Measurements from ENCODE around the gene AKIP1. TPM values are rescaled to one million over a fixed set of nuclear protein-coding genes. Genes with fewer than 3 reads are reported as not detected.
"Not testable (repeated sequence)": the region's sequence is repeated elsewhere in the genome, so short reads cannot be mapped to it uniquely, and the experiment has no call there.

The AKIP1 gene
- total RNA-seq, 1 experiment from 2014 or later: 15.1 TPM

- H3K27me3 ChIP-seq (ENCODE audit: low read length); H3K4me2 ChIP-seq (ENCODE audit: low read depth, low read length, poor library complexity, severe bottlenecking); H3K4me3 ChIP-seq (ENCODE audit: low read length); H4K20me1 ChIP-seq (ENCODE audit: insufficient read depth, low read depth, low read length); H3K79me2 ChIP-seq (ENCODE audit: low read length); DNase-seq; H3K27ac ChIP-seq (ENCODE audit: low read length); H3K9me2 ChIP-seq (replicated peaks; ENCODE audit: insufficient read depth, low read length); H2AFZ ChIP-seq (ENCODE audit: low read length); H3K9me3 ChIP-seq (ENCODE audit: low read length); H3K4me1 ChIP-seq (ENCODE audit: low read length); H3K9ac ChIP-seq (ENCODE audit: low read length); H3K36me3 ChIP-seq (ENCODE audit: insufficient read depth, low read length): not testable (repeated sequence)
Measured at GRCh38 chr11:8935789-8936188, 24.8 kb downstream of the AKIP1 start.

GRCh38 chr11:8937159-8937558 lies 26.2 kb downstream of the AKIP1 start:
- DNase-seq: no peak
- Histone ChIP-seq H3K4me1 (ENCODE audit: low read length) (peaks cover 7% of the 10 kb centered on the region; the same call in 1 of the 2 replicates), H3K9me3 (ENCODE audit: low read length) (no peaks in the 10 kb centered on the region), H3K27ac (ENCODE audit: low read length) (no peak overlapping the region), H3K9ac (ENCODE audit: low read length) (no peak overlapping the region), H2AFZ (ENCODE audit: low read length) (no peak overlapping the region), H3K4me3 (ENCODE audit: low read length) (no peak overlapping the region), H3K4me2 (ENCODE audit: low read depth, low read length, poor library complexity, severe bottlenecking) (no peak overlapping the region), H3K79me2 (ENCODE audit: low read length) (no peaks in the 10 kb centered on the region), H3K9me2 (replicated peaks; ENCODE audit: insufficient read depth, low read length) (no peaks in the 10 kb centered on the region), H3K36me3 (ENCODE audit: insufficient read depth, low read length) (no peaks in the 10 kb centered on the region), H3K27me3 (ENCODE audit: low read length) (0 out of 2 replicates have a peak, but pooled peaks cover 3% of the 10 kb centered on the region), H4K20me1 (ENCODE audit: insufficient read depth, low read depth, low read length) (no peaks in the 10 kb centered on the region)

GRCh38 chr11:8937659-8938058 lies 26.7 kb downstream of the AKIP1 start:
- H3K27ac ChIP-seq (ENCODE audit: low read length): no peak overlapping the region
- H3K4me3 ChIP-seq (ENCODE audit: low read length): no peak overlapping the region
- 0 out of 2 replicates have a peak, but pooled peaks cover 3% of the 10 kb centered on the region for H3K27me3 ChIP-seq (ENCODE audit: low read length)
- no peak overlapping the region for H3K4me2 ChIP-seq (ENCODE audit: low read depth, low read length, poor library complexity, severe bottlenecking)
- H3K9ac ChIP-seq (ENCODE audit: low read length): no peak overlapping the region
- H3K9me3 ChIP-seq (ENCODE audit: low read length): no peaks in the 10 kb centered on the region
- no peaks in the 10 kb centered on the region for H3K9me2 ChIP-seq (replicated peaks; ENCODE audit: insufficient read depth, low read length)
- H2AFZ ChIP-seq (ENCODE audit: low read length): no peak overlapping the region
- no peaks in the 10 kb centered on the region for H3K36me3 ChIP-seq (ENCODE audit: insufficient read depth, low read length)
- peaks cover 7% of the 10 kb centered on the region; the same call in 1 of the 2 replicates for H3K4me1 ChIP-seq (ENCODE audit: low read length)
- DNase-seq: no peak
- H4K20me1 ChIP-seq (ENCODE audit: insufficient read depth, low read depth, low read length): no peaks in the 10 kb centered on the region
- H3K79me2 ChIP-seq (ENCODE audit: low read length): no peaks in the 10 kb centered on the region

- H3K79me2 ChIP-seq (ENCODE audit: low read length): no peaks in the 10 kb centered on the region
- H3K4me2 ChIP-seq (ENCODE audit: low read depth, low read length, poor library complexity, severe bottlenecking): no peak overlapping the region
- no peaks in the 10 kb centered on the region for H3K9me2 ChIP-seq (replicated peaks; ENCODE audit: insufficient read depth, low read length)
- H2AFZ ChIP-seq (ENCODE audit: low read length): 0 out of 2 replicates have a peak overlapping the region, but pooled peaks have one; percentile 63
- H3K36me3 ChIP-seq (ENCODE audit: insufficient read depth, low read length): no peaks in the 10 kb centered on the region
- H3K9ac ChIP-seq (ENCODE audit: low read length): no peak overlapping the region
- 0 out of 2 replicates have a peak, but pooled peaks cover 3% of the 10 kb centered on the region for H3K27me3 ChIP-seq (ENCODE audit: low read length)
- no peaks in the 10 kb centered on the region for H4K20me1 ChIP-seq (ENCODE audit: insufficient read depth, low read depth, low read length)
- H3K4me1 ChIP-seq (ENCODE audit: low read length): peaks cover 7% of the 10 kb centered on the region; the same call in 1 of the 2 replicates
- no peak overlapping the region for H3K27ac ChIP-seq (ENCODE audit: low read length)
- no peaks in the 10 kb centered on the region for H3K9me3 ChIP-seq (ENCODE audit: low read length)
- no peak for DNase-seq
- no peak overlapping the region for H3K4me3 ChIP-seq (ENCODE audit: low read length)
Measured at GRCh38 chr11:8941341-8942103, 30.5 kb downstream of the AKIP1 start.

GRCh38 chr11:8942518-8943066 lies 31.6 kb downstream of the AKIP1 start, which contains the start of gene ASCL3:
ASCL3 (minus strand) TSS chr11:8943016; CDS start chr11:8938161, 4,855 bp downstream.
- Histone ChIP-seq H4K20me1 (ENCODE audit: insufficient read depth, low read depth, low read length) (no peaks in the 10 kb centered on the region), H3K4me2 (ENCODE audit: low read depth, low read length, poor library complexity, severe bottlenecking) (no peak within 1 kb of the TSS), H2AFZ (ENCODE audit: low read length) (0 out of 2 replicates have a peak within 1 kb of the TSS, but pooled peaks have one; percentile 63), H3K27me3 (ENCODE audit: low read length) (0 out of 2 replicates have a peak, but pooled peaks cover 3% of the 10 kb centered on the region), H3K27ac (ENCODE audit: low read length) (no peak within 1 kb of the TSS), H3K4me1 (ENCODE audit: low read length) (peaks cover 7% of the 10 kb centered on the region; the same call in 1 of the 2 replicates), H3K4me3 (ENCODE audit: low read length) (no peak within 1 kb of the TSS), H3K79me2 (ENCODE audit: low read length) (no peaks in the 10 kb centered on the region), H3K36me3 (ENCODE audit: insufficient read depth, low read length) (peaks cover 5% of the 10 kb centered on the region; the same call in 1 of the 2 replicates), H3K9ac (ENCODE audit: low read length) (no peak within 1 kb of the TSS), H3K9me3 (ENCODE audit: low read length) (no peaks in the 10 kb centered on the region), H3K9me2 (replicated peaks; ENCODE audit: insufficient read depth, low read length) (no peaks in the 10 kb centered on the region)
- no peak for DNase-seq

- Histone ChIP-seq H3K9ac (ENCODE audit: low read length) (no peak overlapping the region), H3K79me2 (ENCODE audit: low read length) (no peaks in the 10 kb centered on the region), H3K4me1 (ENCODE audit: low read length) (no peaks in the 10 kb centered on the region), H3K27ac (ENCODE audit: low read length) (no peak overlapping the region), H4K20me1 (ENCODE audit: insufficient read depth, low read depth, low read length) (no peaks in the 10 kb centered on the region), H3K9me2 (replicated peaks; ENCODE audit: insufficient read depth, low read length) (no peaks in the 10 kb centered on the region), H3K9me3 (ENCODE audit: low read length) (no peaks in the 10 kb centered on the region), H2AFZ (ENCODE audit: low read length) (no peak overlapping the region), H3K27me3 (ENCODE audit: low read length) (no peaks in the 10 kb centered on the region), H3K4me2 (ENCODE audit: low read depth, low read length, poor library complexity, severe bottlenecking) (no peak overlapping the region), H3K4me3 (ENCODE audit: low read length) (no peak overlapping the region), H3K36me3 (ENCODE audit: insufficient read depth, low read length) (peaks cover 16% of the 10 kb centered on the region)
- DNase-seq: no peak
Measured at GRCh38 chr11:8947230-8947943, 36.4 kb downstream of the AKIP1 start.

GRCh38 chr11:8948886-8949285 lies 37.9 kb downstream of the AKIP1 start:
- Histone ChIP-seq H3K27ac (ENCODE audit: low read length) (no peak overlapping the region), H3K36me3 (ENCODE audit: insufficient read depth, low read length) (peaks cover 28% of the 10 kb centered on the region), H2AFZ (ENCODE audit: low read length) (no peak overlapping the region), H3K9me2 (replicated peaks; ENCODE audit: insufficient read depth, low read length) (no peaks in the 10 kb centered on the region), H3K27me3 (ENCODE audit: low read length) (no peaks in the 10 kb centered on the region), H3K9me3 (ENCODE audit: low read length) (no peaks in the 10 kb centered on the region), H3K79me2 (ENCODE audit: low read length) (no peaks in the 10 kb centered on the region), H3K4me3 (ENCODE audit: low read length) (no peak overlapping the region), H3K4me2 (ENCODE audit: low read depth, low read length, poor library complexity, severe bottlenecking) (no peak overlapping the region), H4K20me1 (ENCODE audit: insufficient read depth, low read depth, low read length) (no peaks in the 10 kb centered on the region), H3K4me1 (ENCODE audit: low read length) (no peaks in the 10 kb centered on the region), H3K9ac (ENCODE audit: low read length) (no peak overlapping the region)
- no peak for DNase-seq

GRCh38 chr11:8956860-8957259 lies 45.9 kb downstream of the AKIP1 start:
- Histone ChIP-seq H3K9me2 (replicated peaks; ENCODE audit: insufficient read depth, low read length) (no peaks in the 10 kb centered on the region), H3K27me3 (ENCODE audit: low read length) (no peaks in the 10 kb centered on the region), H3K4me2 (ENCODE audit: low read depth, low read length, poor library complexity, severe bottlenecking) (no peak overlapping the region), H3K9ac (ENCODE audit: low read length) (no peak overlapping the region), H3K27ac (ENCODE audit: low read length) (no peak overlapping the region), H3K36me3 (ENCODE audit: insufficient read depth, low read length) (peaks cover 22% of the 10 kb centered on the region; the same call in 1 of the 2 replicates), H3K9me3 (ENCODE audit: low read length) (no peaks in the 10 kb centered on the region), H4K20me1 (ENCODE audit: insufficient read depth, low read depth, low read length) (no peaks in the 10 kb centered on the region), H2AFZ (ENCODE audit: low read length) (no peak overlapping the region), H3K4me3 (ENCODE audit: low read length) (no peak overlapping the region), H3K4me1 (ENCODE audit: low read length) (peaks cover 4% of the 10 kb centered on the region), H3K79me2 (ENCODE audit: low read length) (peaks cover 56% of the 10 kb centered on the region)
- no peak for DNase-seq

All from Karpas-422 (cell line).